Gastroesophageal sphincter (tissue), 4 donors: Measurements from ENCODE around the gene CDH15. TPM values are rescaled to one million over a fixed set of nuclear protein-coding genes. Genes with fewer than 3 reads are reported as not detected.
"Not testable (repeated sequence)": the region's sequence is repeated elsewhere in the genome, so short reads cannot be mapped to it uniquely, and the experiment has no call there.

ENCODE experiments used
- ATAC-seq: fragments of 150-250 bp; one replicate; pipeline ENCODE4 v1.9.1; 2016; ENCODE audit warnings: mild to moderate bottlenecking, moderate library complexity
- H3K27ac ChIP-seq, 4 donors: fragments of 200-600 bp; sonication (generic) in 3 of 4; 1 replicate in 3 of 4; 2 replicates in 1 of 4; pipeline ENCODE4 v1.5.1; 2016 to 2019
- H3K27me3 ChIP-seq: fragments of 200-600 bp; sonication (generic); one replicate; pipeline ENCODE4 v1.5.1; 2019
- H3K36me3 ChIP-seq, 2 donors: fragments of 200-600 bp; sonication (generic); one replicate each; pipeline ENCODE4 v1.5.1; 2019; ENCODE audit warnings: control low read depth in 1 of 2
- H3K4me1 ChIP-seq, 3 donors: fragments of 200-600 bp; sonication (generic); 1 replicate in 2 of 3; 2 replicates in 1 of 3; pipeline ENCODE4 v1.5.1; 2016 to 2019; ENCODE audit warnings: control low read depth in 2 of 3
- H3K4me3 ChIP-seq, 2 donors: fragments of 200-600 bp; sonication (generic); one replicate each; pipeline ENCODE4 v1.5.1; 2019; ENCODE audit warnings: mild to moderate bottlenecking in 1 of 2, moderate library complexity in 1 of 2
- H3K9me3 ChIP-seq, 3 donors: fragments of 200-600 bp; sonication (generic); one replicate each; pipeline ENCODE4 v1.5.1; 2017 to 2019; ENCODE audit warnings: control low read depth in 2 of 3
- CTCF ChIP-seq, 4 experiments: fragments of 200-600 bp in 2 of 4; fragments of 450-650 bp in 2 of 4; sonication (generic) in 1 of 4; IDR thresholded peaks; one replicate each; pipeline ENCODE4 v1.5.1; 2017 to 2019; ENCODE audit warnings: antibody characterized with exemption in 4 of 4, mild to moderate bottlenecking in 2 of 4, moderate library complexity in 2 of 4
- EP300 ChIP-seq: sonication (generic); formaldehyde crosslinking; IDR thresholded peaks from one replicate; pipeline ENCODE4 v1.6.1; 2017; ENCODE audit warnings: antibody characterized with exemption, mild to moderate bottlenecking
- POLR2A ChIP-seq, 2 donors: fragments of 450-650 bp; IDR thresholded peaks; one replicate each; pipeline ENCODE4 v1.6.1; 2017; ENCODE audit warnings: antibody characterized with exemption in 2 of 2, mild to moderate bottlenecking in 2 of 2, moderate library complexity in 1 of 2
- POLR2AphosphoS5 ChIP-seq: sonication (generic); formaldehyde crosslinking; IDR thresholded peaks from one replicate; pipeline ENCODE4 v1.6.1; 2017; ENCODE audit warnings: antibody characterized with exemption
- WGBS, 2 donors: methylation state at CpG; one replicate each; pipeline ENCODE4 v1.1.5; 2018; ENCODE audit warnings: low coverage in 1 of 2; 5-methylcytosine and 5-hydroxymethylcytosine counted together
- total RNA-seq, 4 donors: library from RNA; depleted of rRNA; stranded (reverse); fragments of >200 nt; gene quantifications; one replicate each; pipeline ENCODE4 v1.1.0, GENCODE V29; 2016

The CDH15 gene
- total RNA-seq, 4 donors from 2014 or later, result 0.15 to 1.1 (median 0.27) TPM; not detected in 1

GRCh38 chr16:89184933-89185794 is 13.6 kb downstream of the CDH15 start:
- no peak for TF ChIP-seq EP300
- TF ChIP-seq CTCF (IDR thresholded peaks at IDR 0.05), result no peak
- TF ChIP-seq POLR2AphosphoS5, result no peak
- TF ChIP-seq POLR2A (IDR thresholded peaks at IDR 0.05), result no peak
- Histone ChIP-seq H3K36me3 (no peaks in the 10 kb centered on the region), H3K27me3 (peaks cover 33% of the 10 kb centered on the region), H3K4me1 (no peaks in the 10 kb centered on the region), H3K9me3 (no peaks in the 10 kb centered on the region), H3K4me3 (no peak overlapping the region), H3K27ac (no peak overlapping the region)
- ATAC-seq, result peak; percentile 13
- 40 to 69% methylated on average over 1 to 12 of the region's 48 CpGs for WGBS, 2 donors

- H3K4me1 ChIP-seq, H3K36me3 ChIP-seq, H3K4me3 ChIP-seq, ATAC-seq, H3K9me3 ChIP-seq, H3K27ac ChIP-seq: not testable (repeated sequence)
- peaks cover 27% of the 10 kb centered on the region for H3K27me3 ChIP-seq
- 83% methylated on average over 6 of the region's 30 CpGs; no CpG with 5 or more reads in 1 of the 2 donors for WGBS, 2 donors
These were observed 14.5 kb downstream of the CDH15 start for GRCh38 chr16:89185887-89186592.

GRCh38 chr16:89186593-89187031 is 15.1 kb downstream of the CDH15 start:
- H3K36me3 ChIP-seq, ATAC-seq, H3K4me3 ChIP-seq, H3K27ac ChIP-seq, H3K9me3 ChIP-seq, H3K4me1 ChIP-seq: not testable (repeated sequence)
- 83 to 90% methylated on average over 11 to 12 of the region's 20 CpGs for WGBS, 2 donors
- peaks cover 27% of the 10 kb centered on the region for H3K27me3 ChIP-seq

- no peak overlapping the region for H3K4me3 ChIP-seq
- ATAC-seq, result no peak
These were observed 15.7 kb downstream of the CDH15 start for GRCh38 chr16:89187032-89187769.

GRCh38 chr16:89187770-89188392 is 16.3 kb downstream of the CDH15 start:
- WGBS, 2 donors, result 60% methylated on average over 1 of the region's 19 CpGs; no CpG with 5 or more reads in 1 of the 2 donors
- no peak for TF ChIP-seq POLR2A (IDR thresholded peaks at IDR 0.05)
- no peak for TF ChIP-seq EP300
- TF ChIP-seq POLR2AphosphoS5, result no peak
- no peak for TF ChIP-seq CTCF (IDR thresholded peaks at IDR 0.05)
- Histone ChIP-seq H3K4me1 (peaks cover 0 to 12% (median 6%) of the 10 kb centered on the region in 3 donors), H3K36me3 (no peaks in the 10 kb centered on the region), H3K9me3 (no peaks in the 10 kb centered on the region), H3K27me3 (peaks cover 22% of the 10 kb centered on the region), H3K4me3 (no peak overlapping the region), H3K27ac (no peak overlapping the region)
- no peak for ATAC-seq

More at GRCh38 chr16:89187032-89187769, 15.7 kb downstream of the CDH15 start:
- peaks cover 0 to 10% (median 6%) of the 10 kb centered on the region in 3 donors for H3K4me1 ChIP-seq
- 30 to 87% methylated on average over 2 to 3 of the region's 19 CpGs for WGBS, 2 donors
- H3K36me3 ChIP-seq, result no peaks in the 10 kb centered on the region
- H3K27ac ChIP-seq, result no peak overlapping the region
- no peak for TF ChIP-seq POLR2AphosphoS5
- no peak for TF ChIP-seq CTCF (IDR thresholded peaks at IDR 0.05)
- no peak for TF ChIP-seq EP300
- TF ChIP-seq POLR2A (IDR thresholded peaks at IDR 0.05), result no peak
- no peaks in the 10 kb centered on the region for H3K9me3 ChIP-seq
- H3K27me3 ChIP-seq, result peaks cover 28% of the 10 kb centered on the region

GRCh38 chr16:89188471-89189357 is 17.2 kb downstream of the CDH15 start:
- not testable (repeated sequence) for ATAC-seq, H3K4me3 ChIP-seq, H3K9me3 ChIP-seq, H3K36me3 ChIP-seq, H3K27ac ChIP-seq
- H3K27me3 ChIP-seq, result peaks cover 15% of the 10 kb centered on the region
- WGBS, 2 donors, result 81% methylated on average over 6 of the region's 25 CpGs; no CpG with 5 or more reads in 1 of the 2 donors
- peaks cover 0 to 19% (median 6%) of the 10 kb centered on the region in 3 donors for H3K4me1 ChIP-seq
